Measurements from ENCODE around the gene TJP3.

TJP3 gene

GRCh38 chr19:3782330-3782729 is 74.1 kb downstream of the TJP3 start:
- no peak overlapping the region for H3K4me3 ChIP-seq (ENCODE audit: insufficient read length, low read depth)
- TF ChIP-seq ZNF274 (IDR thresholded peaks at IDR 0.05; ENCODE audit: low read depth, low read length) = no peak
- no peak for TF ChIP-seq YY1 (IDR thresholded peaks at IDR 0.05; ENCODE audit: insufficient read depth, insufficient read length)
- no peak for TF ChIP-seq SUZ12 (IDR thresholded peaks at IDR 0.05; ENCODE audit: extremely low read depth, insufficient read depth, insufficient read length)
- DNase-seq (ENCODE audit: low read depth, low spot score) = no peak
- no peak overlapping the region for H3K9ac ChIP-seq (ENCODE audit: insufficient read length, low read depth)
- H3K36me3 ChIP-seq (ENCODE audit: insufficient read depth, insufficient read length, low read length) = no peaks in the 10 kb centered on the region
- H3K9me3 ChIP-seq (ENCODE audit: insufficient read depth, low read length) = no peaks in the 10 kb centered on the region
- H3K27me3 ChIP-seq (ENCODE audit: insufficient read depth, insufficient read length) = peaks cover 11% of the 10 kb centered on the region
- peaks cover 9% of the 10 kb centered on the region for H3K4me1 ChIP-seq (ENCODE audit: insufficient read depth, insufficient read length)

GRCh38 chr19:3782903-3783302 is 74.7 kb downstream of the TJP3 start:
- TF ChIP-seq SUZ12 (IDR thresholded peaks at IDR 0.05; ENCODE audit: extremely low read depth, insufficient read depth, insufficient read length) = no peak
- TF ChIP-seq YY1 (IDR thresholded peaks at IDR 0.05; ENCODE audit: insufficient read depth, insufficient read length) = no peak
- TF ChIP-seq ZNF274 (IDR thresholded peaks at IDR 0.05; ENCODE audit: low read depth, low read length) = no peak
- Histone ChIP-seq H3K36me3 (ENCODE audit: insufficient read depth, insufficient read length, low read length) (no peaks in the 10 kb centered on the region), H3K4me1 (ENCODE audit: insufficient read depth, insufficient read length) (peaks cover 9% of the 10 kb centered on the region), H3K9ac (ENCODE audit: insufficient read length, low read depth) (no peak overlapping the region), H3K27me3 (ENCODE audit: insufficient read depth, insufficient read length) (peaks cover 11% of the 10 kb centered on the region), H3K4me3 (ENCODE audit: insufficient read length, low read depth) (no peak overlapping the region), H3K9me3 (ENCODE audit: insufficient read depth, low read length) (no peaks in the 10 kb centered on the region)
- no peak for DNase-seq (ENCODE audit: low read depth, low spot score)

GRCh38 chr19:3783660-3784584 is 75.7 kb downstream of the TJP3 start:
- peaks cover 9% of the 10 kb centered on the region for H3K4me1 ChIP-seq (ENCODE audit: insufficient read depth, insufficient read length)
- H3K9ac ChIP-seq (ENCODE audit: insufficient read length, low read depth) = peak overlapping the region; percentile 25
- no peaks in the 10 kb centered on the region for H3K36me3 ChIP-seq (ENCODE audit: insufficient read depth, insufficient read length, low read length)
- H3K9me3 ChIP-seq (ENCODE audit: insufficient read depth, low read length) = no peaks in the 10 kb centered on the region
- TF ChIP-seq YY1 (IDR thresholded peaks at IDR 0.05; ENCODE audit: insufficient read depth, insufficient read length) = no peak
- no peak for TF ChIP-seq SUZ12 (IDR thresholded peaks at IDR 0.05; ENCODE audit: extremely low read depth, insufficient read depth, insufficient read length)
- TF ChIP-seq ZNF274 (IDR thresholded peaks at IDR 0.05; ENCODE audit: low read depth, low read length) = no peak
- no peak overlapping the region for H3K4me3 ChIP-seq (ENCODE audit: insufficient read length, low read depth)
- peak; percentile 60 for DNase-seq (ENCODE audit: low read depth, low spot score)
- H3K27me3 ChIP-seq (ENCODE audit: insufficient read depth, insufficient read length) = peaks cover 11% of the 10 kb centered on the region

GRCh38 chr19:3784607-3785450 is 76.6 kb downstream of the TJP3 start:
- Histone ChIP-seq H3K36me3 (ENCODE audit: insufficient read depth, insufficient read length, low read length) (no peaks in the 10 kb centered on the region), H3K27me3 (ENCODE audit: insufficient read depth, insufficient read length) (peaks cover 11% of the 10 kb centered on the region), H3K9me3 (ENCODE audit: insufficient read depth, low read length) (no peaks in the 10 kb centered on the region), H3K4me3 (ENCODE audit: insufficient read length, low read depth) (peak overlapping the region; percentile 91), H3K4me1 (ENCODE audit: insufficient read depth, insufficient read length) (peaks cover 7% of the 10 kb centered on the region), H3K9ac (ENCODE audit: insufficient read length, low read depth) (peak overlapping the region; percentile 21)
- TF ChIP-seq ZNF274 (IDR thresholded peaks at IDR 0.05; ENCODE audit: low read depth, low read length) (no peak), YY1 (IDR thresholded peaks at IDR 0.05; ENCODE audit: insufficient read depth, insufficient read length) (no peak), SUZ12 (IDR thresholded peaks at IDR 0.05; ENCODE audit: extremely low read depth, insufficient read depth, insufficient read length) (no peak)
- DNase-seq (ENCODE audit: low read depth, low spot score) = no peak

- Histone ChIP-seq H3K27me3 (ENCODE audit: insufficient read depth, insufficient read length) (peaks cover 11% of the 10 kb centered on the region), H3K9ac (ENCODE audit: insufficient read length, low read depth) (peak overlapping the region; percentile 90)
- DNase-seq (ENCODE audit: low read depth, low spot score) = no peak
Observed at GRCh38 chr19:3785451-3785937, 77.3 kb downstream of the TJP3 start.

GRCh38 chr19:3785938-3786824 is 78.0 kb downstream of the TJP3 start, which contains the start of gene MATK:
Gene MATK, minus strand, starts transcription at chr19:3786381. Its CDS starts 1,246 bp downstream, at chr19:3785135.
- Histone ChIP-seq H3K9ac (ENCODE audit: insufficient read length, low read depth) (peak within 1 kb of the TSS; percentile 90), H3K4me1 (ENCODE audit: insufficient read depth, insufficient read length) (peaks cover 7% of the 10 kb centered on the region), H3K27me3 (ENCODE audit: insufficient read depth, insufficient read length) (peaks cover 11% of the 10 kb centered on the region), H3K9me3 (ENCODE audit: insufficient read depth, low read length) (no peaks in the 10 kb centered on the region), H3K36me3 (ENCODE audit: insufficient read depth, insufficient read length, low read length) (no peaks in the 10 kb centered on the region), H3K4me3 (ENCODE audit: insufficient read length, low read depth) (peak within 1 kb of the TSS; percentile 91)
- DNase-seq (ENCODE audit: low read depth, low spot score) = no peak
- TF ChIP-seq YY1 (IDR thresholded peaks at IDR 0.05; ENCODE audit: insufficient read depth, insufficient read length) = no peak
- no peak for TF ChIP-seq SUZ12 (IDR thresholded peaks at IDR 0.05; ENCODE audit: extremely low read depth, insufficient read depth, insufficient read length)
- no peak for TF ChIP-seq ZNF274 (IDR thresholded peaks at IDR 0.05; ENCODE audit: low read depth, low read length)

More at GRCh38 chr19:3785451-3785937, 77.3 kb downstream of the TJP3 start:
- Histone ChIP-seq H3K9me3 (ENCODE audit: insufficient read depth, low read length) (no peaks in the 10 kb centered on the region), H3K4me3 (ENCODE audit: insufficient read length, low read depth) (peak overlapping the region; percentile 91), H3K36me3 (ENCODE audit: insufficient read depth, insufficient read length, low read length) (no peaks in the 10 kb centered on the region), H3K4me1 (ENCODE audit: insufficient read depth, insufficient read length) (peaks cover 7% of the 10 kb centered on the region)
- no peak for TF ChIP-seq YY1 (IDR thresholded peaks at IDR 0.05; ENCODE audit: insufficient read depth, insufficient read length)
- TF ChIP-seq ZNF274 (IDR thresholded peaks at IDR 0.05; ENCODE audit: low read depth, low read length) = no peak
- no peak for TF ChIP-seq SUZ12 (IDR thresholded peaks at IDR 0.05; ENCODE audit: extremely low read depth, insufficient read depth, insufficient read length)
